Measurements from ENCODE around the gene VAV2.

DNA sequence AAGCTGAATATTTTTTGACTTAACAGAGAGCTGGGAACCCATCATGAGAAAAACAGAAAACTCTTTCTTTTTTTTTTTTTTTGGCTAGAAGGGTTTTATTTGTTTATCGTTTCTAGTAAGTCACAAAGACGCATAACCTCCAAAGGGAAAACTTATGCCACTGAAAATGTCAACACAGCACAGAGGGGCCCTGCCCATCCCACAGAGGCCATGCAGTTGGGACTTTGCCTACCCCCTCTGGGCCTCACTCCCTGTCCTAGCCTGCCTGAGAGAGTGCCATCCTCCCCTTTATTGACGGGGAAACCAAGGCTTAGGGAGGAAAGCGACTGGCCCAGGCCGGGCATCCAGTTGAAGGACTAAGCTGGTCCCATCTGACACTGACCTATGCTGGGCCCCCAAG, 74.7 kb downstream of the VAV2 start:
- TF ChIP-seq, protein P1, sequence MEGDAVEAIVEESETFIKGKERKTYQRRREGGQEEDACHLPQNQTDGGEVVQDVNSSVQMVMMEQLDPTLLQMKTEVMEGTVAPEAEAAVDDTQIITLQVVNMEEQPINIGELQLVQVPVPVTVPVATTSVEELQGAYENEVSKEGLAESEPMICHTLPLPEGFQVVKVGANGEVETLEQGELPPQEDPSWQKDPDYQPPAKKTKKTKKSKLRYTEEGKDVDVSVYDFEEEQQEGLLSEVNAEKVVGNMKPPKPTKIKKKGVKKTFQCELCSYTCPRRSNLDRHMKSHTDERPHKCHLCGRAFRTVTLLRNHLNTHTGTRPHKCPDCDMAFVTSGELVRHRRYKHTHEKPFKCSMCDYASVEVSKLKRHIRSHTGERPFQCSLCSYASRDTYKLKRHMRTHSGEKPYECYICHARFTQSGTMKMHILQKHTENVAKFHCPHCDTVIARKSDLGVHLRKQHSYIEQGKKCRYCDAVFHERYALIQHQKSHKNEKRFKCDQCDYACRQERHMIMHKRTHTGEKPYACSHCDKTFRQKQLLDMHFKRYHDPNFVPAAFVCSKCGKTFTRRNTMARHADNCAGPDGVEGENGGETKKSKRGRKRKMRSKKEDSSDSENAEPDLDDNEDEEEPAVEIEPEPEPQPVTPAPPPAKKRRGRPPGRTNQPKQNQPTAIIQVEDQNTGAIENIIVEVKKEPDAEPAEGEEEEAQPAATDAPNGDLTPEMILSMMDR (conservative IDR thresholded peaks at IDR 0.05) = no peak
- no peak for TF ChIP-seq ZFX (IDR thresholded peaks at IDR 0.05)

All from C4-2B (cell line).